Measurements from ENCODE around the gene MKNK1. TPM values are rescaled to one million over a fixed set of nuclear protein-coding genes. Genes with fewer than 3 reads are reported as not detected.

Gene MKNK1
- total RNA-seq, 1 donor from 2014 or later = 77.6 TPM

DNA sequence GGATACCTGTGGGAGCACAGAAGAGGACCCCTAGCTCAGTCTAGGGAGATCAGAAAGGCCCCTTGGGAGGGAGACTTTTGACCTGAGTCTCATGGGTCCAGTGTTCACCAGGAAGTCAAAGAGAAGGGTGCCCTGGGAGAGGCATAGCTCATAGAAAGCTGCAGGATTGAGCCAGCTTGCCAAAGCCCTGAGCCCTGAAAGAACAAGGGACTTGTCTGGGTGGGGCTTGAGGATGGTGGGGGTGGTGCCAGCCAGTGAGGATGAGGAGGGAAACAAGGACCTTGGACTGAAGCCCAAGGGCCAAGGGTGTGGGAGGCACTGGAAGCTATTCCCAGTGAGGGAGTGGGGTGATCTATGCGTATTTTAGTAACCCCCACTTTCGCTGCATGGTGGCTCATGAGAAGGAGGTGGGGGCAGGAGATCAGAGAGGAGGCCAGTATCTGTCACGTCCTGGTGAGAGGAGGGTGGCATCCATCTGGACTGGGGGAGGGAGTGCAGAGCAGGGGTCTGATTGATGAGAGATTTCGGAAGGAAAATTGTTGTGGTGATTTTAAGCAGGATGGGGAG, 86.1 kb downstream of the MKNK1 start:
- Histone ChIP-seq H3K4me1 (peaks cover 17% of the 10 kb centered on the region), H3K4me3 (no peak overlapping the region), H3K27me3 (ENCODE audit: low read depth) (peaks cover 10% of the 10 kb centered on the region), H3K9me3 (no peaks in the 10 kb centered on the region), H3K36me3 (no peaks in the 10 kb centered on the region), H3K27ac (no peak overlapping the region)
- no peak for TF ChIP-seq CTCF (IDR thresholded peaks at IDR 0.05)
- DNase-seq = peak; percentile 13
- intact Hi-C loops (cut with DNase I) = no loop called here
- no peak for ATAC-seq

GRCh38 chr1:46517010-46517600, 87.0 kb downstream of the MKNK1 start:
- H3K9me3 ChIP-seq = no peaks in the 10 kb centered on the region
- peak; percentile 90 for ATAC-seq
- H3K36me3 ChIP-seq = no peaks in the 10 kb centered on the region
- H3K4me1 ChIP-seq = peaks cover 8% of the 10 kb centered on the region
- TF ChIP-seq CTCF (IDR thresholded peaks at IDR 0.05) = no peak
- DNase-seq = peak; percentile 88
- H3K27ac ChIP-seq = peak overlapping the region; percentile 31
- H3K27me3 ChIP-seq (ENCODE audit: low read depth) = peaks cover 15% of the 10 kb centered on the region
- no peak overlapping the region for H3K4me3 ChIP-seq
- intact Hi-C loops (cut with DNase I) = no loop called here

- H3K4me3 ChIP-seq = no peak overlapping the region
- no peak overlapping the region for H3K27ac ChIP-seq
- intact Hi-C loops (cut with DNase I) = no loop called here
- H3K27me3 ChIP-seq (ENCODE audit: low read depth) = peaks cover 20% of the 10 kb centered on the region
- H3K4me1 ChIP-seq = peaks cover under 1% of the 10 kb centered on the region
- ATAC-seq (no peak), DNase-seq (peak; percentile 21)
- no peaks in the 10 kb centered on the region for H3K36me3 ChIP-seq
- H3K9me3 ChIP-seq = no peaks in the 10 kb centered on the region
- no peak for TF ChIP-seq CTCF (IDR thresholded peaks at IDR 0.05)
These were observed 87.7 kb downstream of the MKNK1 start for GRCh38 chr1:46516200-46516950.

GRCh38 chr1:46515576-46515975, 88.5 kb downstream of the MKNK1 start:
- ATAC-seq = no peak
- no peak overlapping the region for H3K27ac ChIP-seq
- TF ChIP-seq CTCF (IDR thresholded peaks at IDR 0.05) = no peak

GRCh38 chr1:46513536-46513935, 90.5 kb downstream of the MKNK1 start:
- Histone ChIP-seq H3K4me1 (no peaks in the 10 kb centered on the region), H3K4me3 (no peak overlapping the region), H3K27ac (no peak overlapping the region), H3K36me3 (no peaks in the 10 kb centered on the region), H3K27me3 (ENCODE audit: low read depth) (peaks cover 18% of the 10 kb centered on the region), H3K9me3 (no peaks in the 10 kb centered on the region)
- ATAC-seq = no peak
- no peak for DNase-seq
- no peak for TF ChIP-seq CTCF (IDR thresholded peaks at IDR 0.05)
- intact Hi-C loops (cut with DNase I) = no loop called here

More at GRCh38 chr1:46515576-46515975, 88.5 kb downstream of the MKNK1 start:
- H3K4me3 ChIP-seq = no peak overlapping the region
- peaks cover 20% of the 10 kb centered on the region for H3K27me3 ChIP-seq (ENCODE audit: low read depth)
- H3K4me1 ChIP-seq = no peaks in the 10 kb centered on the region
- H3K36me3 ChIP-seq = no peaks in the 10 kb centered on the region
- intact Hi-C loops (cut with DNase I) = no loop called here
- no peaks in the 10 kb centered on the region for H3K9me3 ChIP-seq
- DNase-seq = peak; percentile 23
